Osteocyte (in vitro differentiated cells): Measurements from ENCODE around the gene CRTC1. TPM values are rescaled to one million over a fixed set of nuclear protein-coding genes. Genes with fewer than 3 reads are reported as not detected.

Source experiments
- DNase-seq: peaks from one replicate; pipeline ENCODE4 v3.0.0; 2021; ENCODE audit warnings: mixed read lengths; ENCODE audit not compliant: unreplicated experiment; ENCODE audit errors: extremely low spot score
- H3K27ac Mint-ChIP-seq: one replicate; pipeline ENCODE4 v1.8.0; 2021; ENCODE audit warnings: mild to moderate bottlenecking, mixed read lengths; ENCODE audit not compliant: unreplicated experiment
- H3K27me3 Mint-ChIP-seq: one replicate; pipeline ENCODE4 v1.8.0; 2021; ENCODE audit warnings: mixed read lengths; ENCODE audit not compliant: unreplicated experiment
- H3K36me3 Mint-ChIP-seq: one replicate; pipeline ENCODE4 v1.8.0; 2021; ENCODE audit warnings: mixed read lengths; ENCODE audit not compliant: unreplicated experiment
- H3K4me1 Mint-ChIP-seq: one replicate; pipeline ENCODE4 v1.8.0; 2021; ENCODE audit warnings: mixed read lengths; ENCODE audit not compliant: unreplicated experiment
- H3K4me3 Mint-ChIP-seq: one replicate; pipeline ENCODE4 v1.8.0; 2021; ENCODE audit warnings: mild to moderate bottlenecking, moderate library complexity, mixed read lengths; ENCODE audit not compliant: unreplicated experiment
- H3K9me3 Mint-ChIP-seq: one replicate; pipeline ENCODE4 v1.8.0; 2021; ENCODE audit warnings: mixed read lengths; ENCODE audit not compliant: unreplicated experiment
- total RNA-seq: library from RNA; stranded (reverse); gene quantifications from 2 replicates; pipeline ENCODE4 v1.2.1, GENCODE V29; 2021
- TF ChIP-seq, protein P1 (sequence below): fragments of 200-600 bp; sonication (generic); IDR thresholded peaks from 2 replicates; pipeline ENCODE4 v1.5.0; 2021; ENCODE audit warnings: antibody characterized with exemption, mild to moderate bottlenecking, moderate library complexity

The CRTC1 gene
- total RNA-seq, 1 donor from 2014 or later, result 25.7 TPM

DNA sequence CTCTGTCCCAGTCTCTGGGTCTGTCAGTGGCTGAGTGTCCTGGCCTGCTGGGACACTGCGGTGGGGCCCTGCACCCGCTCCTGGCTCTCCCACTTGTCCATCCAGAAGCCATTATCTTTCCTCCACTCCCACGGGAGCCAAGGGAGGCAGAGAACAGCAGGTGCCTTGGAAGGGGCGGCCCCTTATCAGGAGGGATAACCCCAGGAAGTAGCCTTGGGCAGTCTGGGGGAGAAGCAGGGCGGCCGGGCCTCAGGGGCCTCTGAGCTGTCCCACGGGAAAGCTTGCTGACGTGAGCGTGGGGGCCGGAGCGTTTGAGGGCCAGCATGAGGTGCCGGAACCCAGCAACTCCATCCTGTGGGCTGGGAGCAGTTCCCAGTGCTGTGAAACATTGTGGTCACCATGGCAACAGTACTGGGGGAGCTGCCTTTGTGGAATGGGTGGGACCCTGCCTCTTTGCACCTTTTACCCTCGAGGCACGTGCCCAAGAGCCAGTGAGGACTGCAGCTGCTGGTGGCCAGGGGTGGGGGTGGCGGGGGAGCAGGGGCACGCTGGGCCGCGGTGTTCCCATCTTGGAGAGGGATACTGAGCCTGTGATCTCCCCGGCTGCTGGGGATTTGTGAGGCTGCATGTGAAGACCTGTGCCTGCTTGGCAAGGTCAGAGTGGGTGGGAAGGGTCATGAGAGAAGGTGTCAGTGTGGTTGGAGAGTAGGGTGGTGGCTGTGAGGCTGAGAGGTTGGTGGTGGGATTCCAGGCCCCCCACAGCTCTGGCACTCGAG is 25.7 kb upstream of the CRTC1 start:
- H3K36me3 Mint-ChIP-seq, result no peaks in the 10 kb centered on the region
- H3K9me3 Mint-ChIP-seq, result no peaks in the 10 kb centered on the region
- TF ChIP-seq, protein P1, sequence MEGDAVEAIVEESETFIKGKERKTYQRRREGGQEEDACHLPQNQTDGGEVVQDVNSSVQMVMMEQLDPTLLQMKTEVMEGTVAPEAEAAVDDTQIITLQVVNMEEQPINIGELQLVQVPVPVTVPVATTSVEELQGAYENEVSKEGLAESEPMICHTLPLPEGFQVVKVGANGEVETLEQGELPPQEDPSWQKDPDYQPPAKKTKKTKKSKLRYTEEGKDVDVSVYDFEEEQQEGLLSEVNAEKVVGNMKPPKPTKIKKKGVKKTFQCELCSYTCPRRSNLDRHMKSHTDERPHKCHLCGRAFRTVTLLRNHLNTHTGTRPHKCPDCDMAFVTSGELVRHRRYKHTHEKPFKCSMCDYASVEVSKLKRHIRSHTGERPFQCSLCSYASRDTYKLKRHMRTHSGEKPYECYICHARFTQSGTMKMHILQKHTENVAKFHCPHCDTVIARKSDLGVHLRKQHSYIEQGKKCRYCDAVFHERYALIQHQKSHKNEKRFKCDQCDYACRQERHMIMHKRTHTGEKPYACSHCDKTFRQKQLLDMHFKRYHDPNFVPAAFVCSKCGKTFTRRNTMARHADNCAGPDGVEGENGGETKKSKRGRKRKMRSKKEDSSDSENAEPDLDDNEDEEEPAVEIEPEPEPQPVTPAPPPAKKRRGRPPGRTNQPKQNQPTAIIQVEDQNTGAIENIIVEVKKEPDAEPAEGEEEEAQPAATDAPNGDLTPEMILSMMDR, result no peak
- no peaks in the 10 kb centered on the region for H3K27me3 Mint-ChIP-seq
- peaks cover 57% of the 10 kb centered on the region for H3K4me1 Mint-ChIP-seq
- peak; percentile 90 for DNase-seq
- no peak overlapping the region for H3K4me3 Mint-ChIP-seq
- H3K27ac Mint-ChIP-seq, result peak overlapping the region; percentile 90

DNA sequence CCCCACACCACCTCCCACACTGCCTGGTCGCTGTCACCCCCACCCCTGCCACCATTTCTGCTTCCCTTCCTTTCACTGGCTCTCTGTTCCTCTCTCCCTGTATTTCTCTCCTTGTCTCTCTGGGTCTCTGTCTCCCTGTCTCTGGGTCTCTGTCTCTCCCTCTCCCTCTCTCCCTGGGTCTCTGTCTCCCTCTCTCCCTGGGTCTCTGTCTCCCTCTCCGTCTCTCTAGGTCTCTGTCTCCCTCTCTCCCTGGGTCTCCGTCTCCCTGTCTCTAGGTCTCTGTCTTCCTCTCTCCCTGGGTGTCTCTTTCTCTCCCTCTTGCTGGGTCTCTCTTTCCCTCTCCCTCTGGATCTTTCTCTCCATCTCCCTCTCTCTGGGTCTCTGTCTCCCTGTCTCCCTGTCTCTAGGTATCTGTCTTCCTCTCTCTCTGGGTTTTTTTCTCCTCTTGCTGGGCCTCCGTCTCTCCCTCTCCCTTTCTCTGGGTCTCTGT is 25.1 kb upstream of the CRTC1 start:
- Mint-ChIP-seq H3K27ac (peak overlapping the region; percentile 77), H3K4me3 (peak overlapping the region; percentile 16), H3K27me3 (no peaks in the 10 kb centered on the region), H3K4me1 (peaks cover 63% of the 10 kb centered on the region), H3K9me3 (no peaks in the 10 kb centered on the region), H3K36me3 (no peaks in the 10 kb centered on the region)
- TF ChIP-seq, protein P1, result no peak
- no peak for DNase-seq

DNA sequence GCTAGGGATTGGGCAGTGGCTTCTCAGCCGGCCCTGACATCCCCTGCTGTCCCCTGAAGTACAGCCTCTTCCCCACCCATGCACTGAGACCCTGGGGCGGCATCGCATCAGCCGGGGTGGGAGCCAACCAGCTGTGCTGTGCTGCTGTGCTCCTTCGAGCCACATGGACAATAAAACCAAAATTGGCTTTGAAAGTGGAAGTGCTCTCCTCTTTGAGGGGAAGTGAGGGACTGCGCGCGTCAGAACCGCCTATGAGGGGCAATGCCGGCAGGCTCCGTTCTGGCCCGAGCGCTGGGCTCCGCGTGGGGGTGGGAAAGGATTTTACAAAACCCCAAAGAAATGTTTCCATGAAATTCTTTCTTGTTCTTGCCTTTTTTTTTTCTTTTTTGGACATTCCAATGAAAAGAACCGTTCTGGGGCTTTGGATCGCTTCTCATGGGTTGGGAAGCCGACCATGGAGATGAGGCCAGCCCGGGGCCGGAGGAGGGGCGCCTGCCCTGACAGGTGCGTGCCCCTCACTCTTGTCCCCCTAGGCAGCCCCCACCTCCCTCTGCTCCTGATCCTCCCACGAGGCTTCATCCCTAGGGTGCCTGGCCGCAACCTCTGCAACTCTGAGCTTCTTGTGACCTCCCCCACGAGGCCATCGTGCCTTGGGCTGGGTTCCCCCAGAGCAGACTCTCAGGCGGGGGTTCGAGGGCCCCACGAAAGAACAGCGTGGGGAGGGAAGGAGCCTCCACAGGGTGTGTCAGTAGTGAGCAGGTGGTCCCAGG is 24.0 kb upstream of the CRTC1 start:
- no peaks in the 10 kb centered on the region for H3K27me3 Mint-ChIP-seq
- no peak for DNase-seq
- peaks cover 66% of the 10 kb centered on the region for H3K4me1 Mint-ChIP-seq
- peak overlapping the region; percentile 77 for H3K27ac Mint-ChIP-seq
- no peaks in the 10 kb centered on the region for H3K36me3 Mint-ChIP-seq
- H3K9me3 Mint-ChIP-seq, result no peaks in the 10 kb centered on the region
- no peak overlapping the region for H3K4me3 Mint-ChIP-seq
- TF ChIP-seq, protein P1, result no peak

DNA sequence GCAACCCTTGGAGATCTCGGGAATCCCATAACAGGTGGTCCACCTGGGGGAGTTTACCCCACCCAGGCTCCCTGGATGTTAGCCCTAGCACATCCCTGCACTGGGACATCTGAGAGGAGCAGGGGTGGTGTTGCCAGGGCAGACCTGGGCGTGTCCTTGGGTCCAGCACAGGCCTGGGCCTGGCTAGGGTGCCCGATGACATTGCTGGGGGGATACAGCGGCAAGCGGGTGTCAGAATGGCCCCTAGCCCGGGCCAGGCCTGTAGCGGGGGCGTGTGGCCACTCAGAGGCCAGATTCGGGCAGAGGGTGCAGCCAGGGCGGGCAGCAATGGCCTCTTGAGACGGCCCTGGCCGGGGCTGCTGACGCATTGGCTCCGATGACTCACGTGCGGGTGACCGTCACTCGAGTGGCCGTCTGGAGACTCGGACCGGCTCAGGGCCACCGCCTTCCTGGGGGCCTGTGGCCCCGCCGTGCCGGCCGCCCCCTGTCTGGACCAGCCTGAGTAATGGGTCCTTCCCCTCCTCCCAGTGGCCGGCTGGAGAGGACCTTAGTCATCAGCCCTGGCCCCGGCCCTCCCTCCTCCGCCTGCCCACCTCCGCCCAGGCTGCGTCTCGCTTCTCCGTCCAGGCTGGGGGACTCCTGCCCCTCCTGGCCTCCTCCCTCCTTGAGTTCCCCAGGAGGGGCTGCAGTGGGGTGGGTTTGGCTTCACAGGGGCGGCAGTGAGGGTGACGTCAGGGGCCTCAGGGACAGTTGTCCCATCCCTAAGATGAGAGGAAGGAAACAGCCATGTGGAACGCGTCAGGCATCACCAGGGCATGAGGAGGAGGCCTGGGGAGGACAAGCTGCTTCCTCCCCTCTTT is 23.2 kb upstream of the CRTC1 start:
- DNase-seq, result no peak
- Mint-ChIP-seq H3K36me3 (no peaks in the 10 kb centered on the region), H3K27ac (peak overlapping the region; percentile 65), H3K27me3 (no peaks in the 10 kb centered on the region), H3K9me3 (no peaks in the 10 kb centered on the region), H3K4me1 (peaks cover 64% of the 10 kb centered on the region), H3K4me3 (peak overlapping the region; percentile 29)
- TF ChIP-seq, protein P1, result no peak
